Fibroblast of gingiva (primary cell): ENCODE results near the gene ZNF354C.
"Not testable (repeated sequence)": the region's sequence is repeated elsewhere in the genome, so short reads cannot be mapped to it uniquely, and the experiment has no call there.

Source experiments
- DNase-seq: peaks from one replicate; pipeline ENCODE4 v3.0.0-alpha.2; 2011; ENCODE audit warnings: low read depth

ZNF354C gene

GRCh38 chr5:179060116-179061008 is at the start of gene ZNF354C:
ZNF354C (plus strand) TSS chr5:179060373; CDS start chr5:179062069, 1,696 bp downstream.
- peak; percentile 88 for DNase-seq

GRCh38 chr5:179023528-179024189 is 36.5 kb upstream of the ZNF354C start, which contains the start of gene ZNF879:
ZNF879 (plus strand) TSS chr5:179023804; CDS start chr5:179025005, 1,201 bp downstream.
- DNase-seq = peak; percentile 94

- DNase-seq = no peak
Observed at GRCh38 chr5:179033004-179033580, 27.1 kb upstream of the ZNF354C start.

GRCh38 chr5:179044765-179045164 is 15.4 kb upstream of the ZNF354C start:
- DNase-seq = no peak

GRCh38 chr5:179051784-179052183 is 8.4 kb upstream of the ZNF354C start:
- DNase-seq = no peak

GRCh38 chr5:179054036-179054785 is 6.0 kb upstream of the ZNF354C start:
- no peak for DNase-seq

- DNase-seq = no peak
Observed at GRCh38 chr5:179054876-179055275, 5.3 kb upstream of the ZNF354C start.

- no peak for DNase-seq
Observed at GRCh38 chr5:179055436-179055835, 4.7 kb upstream of the ZNF354C start.

GRCh38 chr5:179055841-179056240 is 4.3 kb upstream of the ZNF354C start:
- DNase-seq = no peak

- no peak for DNase-seq
Observed at GRCh38 chr5:179061025-179061424, 852 bp downstream of the ZNF354C start.

GRCh38 chr5:179065703-179066102 is 5.5 kb downstream of the ZNF354C start:
- DNase-seq = no peak

- DNase-seq = no peak
Observed at GRCh38 chr5:179079165-179079987, 19.2 kb downstream of the ZNF354C start.

GRCh38 chr5:179080724-179081123 is 20.6 kb downstream of the ZNF354C start:
- no peak for DNase-seq

GRCh38 chr5:179089502-179089901 is 29.3 kb downstream of the ZNF354C start:
- DNase-seq = no peak

GRCh38 chr5:179101282-179101681 is 41.1 kb downstream of the ZNF354C start:
- not testable (repeated sequence) for DNase-seq

GRCh38 chr5:179110528-179110927 is 50.4 kb downstream of the ZNF354C start:
- DNase-seq = no peak

GRCh38 chr5:179111267-179112207 is 51.4 kb downstream of the ZNF354C start:
- no peak for DNase-seq

- no peak for DNase-seq
Observed at GRCh38 chr5:179112469-179113142, 52.4 kb downstream of the ZNF354C start.

GRCh38 chr5:179113143-179113530 is 53.0 kb downstream of the ZNF354C start:
- no peak for DNase-seq
